ENCODE results near the gene RHOBTB1. TPM values are rescaled to one million over a fixed set of nuclear protein-coding genes. Genes with fewer than 3 reads are reported as not detected.

The RHOBTB1 gene
- total RNA-seq, 1 donor from 2014 or later, result 21.5 TPM

DNA sequence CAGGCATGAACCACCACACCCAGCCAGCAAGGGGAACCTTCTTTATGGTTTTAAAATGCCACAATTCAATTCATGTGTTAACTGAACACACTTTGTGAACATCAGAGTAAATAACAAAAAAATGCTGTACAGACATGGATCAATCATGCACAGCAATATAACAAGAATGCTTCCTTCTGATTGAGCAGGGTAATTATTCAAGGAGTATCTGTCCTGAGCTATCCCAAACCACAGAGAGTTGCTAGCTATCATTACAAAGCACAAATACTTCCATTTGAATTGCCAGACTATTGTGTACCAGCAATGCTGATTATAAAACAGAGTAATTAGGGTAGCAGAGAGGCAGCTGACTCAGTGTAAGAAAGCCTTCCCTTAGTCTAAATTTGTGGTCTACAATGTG lies 11.3 kb upstream of the RHOBTB1 start:
- no peaks in the 10 kb centered on the region for H3K36me3 ChIP-seq
- no peak overlapping the region for H3K4me3 ChIP-seq
- DNase-seq (ENCODE audit: low spot score), result no peak
- Mint-ChIP-seq H3K36me3 (no peaks in the 10 kb centered on the region), H3K4me1 (no peaks in the 10 kb centered on the region), H3K27me3 (ENCODE audit: insufficient read depth, low read depth) (peaks cover 2% of the 10 kb centered on the region), H3K27ac (no peak overlapping the region), H3K4me3 (no peak overlapping the region), H3K9me3 (no peaks in the 10 kb centered on the region)
- no peaks in the 10 kb centered on the region for H4K20me1 ChIP-seq (ENCODE audit: low read depth)
- H3K9ac ChIP-seq, result no peak overlapping the region
- no peak overlapping the region for H3K27ac ChIP-seq
- H3K4me2 ChIP-seq, result no peak overlapping the region
- TF ChIP-seq, protein P1, sequence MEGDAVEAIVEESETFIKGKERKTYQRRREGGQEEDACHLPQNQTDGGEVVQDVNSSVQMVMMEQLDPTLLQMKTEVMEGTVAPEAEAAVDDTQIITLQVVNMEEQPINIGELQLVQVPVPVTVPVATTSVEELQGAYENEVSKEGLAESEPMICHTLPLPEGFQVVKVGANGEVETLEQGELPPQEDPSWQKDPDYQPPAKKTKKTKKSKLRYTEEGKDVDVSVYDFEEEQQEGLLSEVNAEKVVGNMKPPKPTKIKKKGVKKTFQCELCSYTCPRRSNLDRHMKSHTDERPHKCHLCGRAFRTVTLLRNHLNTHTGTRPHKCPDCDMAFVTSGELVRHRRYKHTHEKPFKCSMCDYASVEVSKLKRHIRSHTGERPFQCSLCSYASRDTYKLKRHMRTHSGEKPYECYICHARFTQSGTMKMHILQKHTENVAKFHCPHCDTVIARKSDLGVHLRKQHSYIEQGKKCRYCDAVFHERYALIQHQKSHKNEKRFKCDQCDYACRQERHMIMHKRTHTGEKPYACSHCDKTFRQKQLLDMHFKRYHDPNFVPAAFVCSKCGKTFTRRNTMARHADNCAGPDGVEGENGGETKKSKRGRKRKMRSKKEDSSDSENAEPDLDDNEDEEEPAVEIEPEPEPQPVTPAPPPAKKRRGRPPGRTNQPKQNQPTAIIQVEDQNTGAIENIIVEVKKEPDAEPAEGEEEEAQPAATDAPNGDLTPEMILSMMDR (IDR thresholded peaks at IDR 0.05), result no peak
- TF ChIP-seq EZH2 (IDR thresholded peaks at IDR 0.05) (no peak), EZH2phosphoT487 (IDR thresholded peaks at IDR 0.05) (no peak)
- no peaks in the 10 kb centered on the region for H3K9me3 ChIP-seq (ENCODE audit: low read depth)
- H3K4me1 ChIP-seq, result no peaks in the 10 kb centered on the region
- H3F3A ChIP-seq (ENCODE audit: low read depth), result no peaks in the 10 kb centered on the region
- H3K27me3 ChIP-seq, result no peaks in the 10 kb centered on the region
- H2AFZ ChIP-seq (replicated peaks), result no peak overlapping the region
- H3K79me2 ChIP-seq (ENCODE audit: low read depth), result no peaks in the 10 kb centered on the region

DNA sequence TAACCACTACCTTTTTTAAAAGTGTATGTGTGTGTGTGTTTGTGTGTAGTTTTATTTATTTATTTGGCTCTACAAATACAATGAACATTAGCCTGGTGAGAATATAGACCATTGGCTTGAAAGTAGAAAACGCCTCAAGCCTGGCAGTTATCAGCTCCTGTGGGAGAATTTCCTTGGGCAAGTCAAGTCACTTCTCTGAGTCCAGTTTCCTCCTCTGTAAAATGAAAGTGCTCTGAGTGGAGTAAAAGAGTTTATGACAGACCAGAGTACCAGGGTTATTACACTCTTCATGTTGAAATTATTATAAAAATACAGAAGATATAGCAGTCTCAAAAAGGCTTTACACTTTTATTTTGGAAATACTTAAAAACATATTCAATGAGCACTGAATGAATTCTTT lies 10.1 kb upstream of the RHOBTB1 start:
- Mint-ChIP-seq H3K4me3 (no peak overlapping the region), H3K9me3 (no peaks in the 10 kb centered on the region), H3K36me3 (no peaks in the 10 kb centered on the region), H3K27ac (no peak overlapping the region), H3K27me3 (ENCODE audit: insufficient read depth, low read depth) (peaks cover 2% of the 10 kb centered on the region), H3K4me1 (no peaks in the 10 kb centered on the region)
- no peak overlapping the region for H3K4me2 ChIP-seq
- no peak overlapping the region for H3K9ac ChIP-seq
- TF ChIP-seq, protein P1 (IDR thresholded peaks at IDR 0.05), result no peak
- TF ChIP-seq EZH2phosphoT487 (IDR thresholded peaks at IDR 0.05) (no peak), EZH2 (IDR thresholded peaks at IDR 0.05) (no peak)
- H3K4me3 ChIP-seq, result no peak overlapping the region
- no peak for DNase-seq (ENCODE audit: low spot score)
- H3F3A ChIP-seq (ENCODE audit: low read depth), result no peaks in the 10 kb centered on the region
- H3K9me3 ChIP-seq (ENCODE audit: low read depth), result no peaks in the 10 kb centered on the region
- H3K79me2 ChIP-seq (ENCODE audit: low read depth), result no peaks in the 10 kb centered on the region
- no peaks in the 10 kb centered on the region for H3K36me3 ChIP-seq
- H3K27me3 ChIP-seq, result no peaks in the 10 kb centered on the region
- H3K27ac ChIP-seq, result no peak overlapping the region
- no peak overlapping the region for H2AFZ ChIP-seq (replicated peaks)
- no peaks in the 10 kb centered on the region for H3K4me1 ChIP-seq
- H4K20me1 ChIP-seq (ENCODE audit: low read depth), result no peaks in the 10 kb centered on the region

DNA sequence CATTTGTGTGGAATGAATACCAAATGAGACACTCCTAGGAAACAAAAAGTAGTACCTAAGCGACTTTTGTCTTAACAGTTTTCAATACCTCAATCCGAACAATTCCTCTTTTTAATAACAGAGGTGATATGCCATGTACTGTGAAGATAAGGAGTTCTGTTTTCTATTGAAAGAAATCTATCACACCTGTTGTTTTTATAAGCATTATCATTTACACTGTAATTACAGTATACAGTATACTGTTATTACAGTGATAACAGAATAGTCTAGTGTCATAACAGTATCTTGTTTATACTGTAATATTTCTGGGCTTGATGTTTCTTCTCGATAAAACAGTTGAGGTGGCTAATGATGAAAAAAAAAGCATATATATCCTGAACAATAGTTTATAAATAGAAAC lies 9.4 kb upstream of the RHOBTB1 start:
- no peaks in the 10 kb centered on the region for H3K9me3 Mint-ChIP-seq
- Histone ChIP-seq H3K36me3 (no peaks in the 10 kb centered on the region), H3K27me3 (no peaks in the 10 kb centered on the region), H3K4me3 (no peak overlapping the region), H4K20me1 (ENCODE audit: low read depth) (no peaks in the 10 kb centered on the region), H3K4me2 (no peak overlapping the region), H3K79me2 (ENCODE audit: low read depth) (no peaks in the 10 kb centered on the region), H3K27ac (no peak overlapping the region), H2AFZ (replicated peaks) (no peak overlapping the region), H3K9ac (no peak overlapping the region), H3F3A (ENCODE audit: low read depth) (no peaks in the 10 kb centered on the region), H3K9me3 (ENCODE audit: low read depth) (no peaks in the 10 kb centered on the region), H3K4me1 (no peaks in the 10 kb centered on the region)
- DNase-seq (ENCODE audit: low spot score), result no peak
- no peak overlapping the region for H3K27ac Mint-ChIP-seq
- no peak overlapping the region for H3K4me3 Mint-ChIP-seq
- H3K4me1 Mint-ChIP-seq, result no peaks in the 10 kb centered on the region
- no peak for TF ChIP-seq EZH2 (IDR thresholded peaks at IDR 0.05)
- TF ChIP-seq, protein P1 (IDR thresholded peaks at IDR 0.05), result no peak
- no peak for TF ChIP-seq EZH2phosphoT487 (IDR thresholded peaks at IDR 0.05)
- peaks cover 2% of the 10 kb centered on the region for H3K27me3 Mint-ChIP-seq (ENCODE audit: insufficient read depth, low read depth)
- no peaks in the 10 kb centered on the region for H3K36me3 Mint-ChIP-seq

DNA sequence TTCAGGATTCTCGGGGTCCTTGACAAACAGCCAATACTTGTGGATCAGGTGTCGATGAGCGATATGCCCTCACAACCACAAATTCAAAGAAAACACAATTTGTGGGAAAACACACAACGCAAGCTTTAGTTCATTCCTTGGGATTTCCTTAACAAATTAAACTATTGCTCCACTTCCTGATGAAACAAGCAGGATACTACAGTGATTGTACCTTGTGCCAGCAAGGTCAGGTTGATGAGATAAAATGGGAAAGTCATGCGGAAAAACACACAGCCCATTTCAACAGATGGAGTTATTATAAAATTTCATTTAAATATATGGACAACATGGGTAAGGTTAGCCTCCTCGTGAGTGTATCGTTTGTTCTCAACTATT lies 8.8 kb upstream of the RHOBTB1 start:
- no peaks in the 10 kb centered on the region for H3F3A ChIP-seq (ENCODE audit: low read depth)
- no peaks in the 10 kb centered on the region for H3K27me3 ChIP-seq
- H3K4me1 ChIP-seq, result no peaks in the 10 kb centered on the region
- H3K79me2 ChIP-seq (ENCODE audit: low read depth), result no peaks in the 10 kb centered on the region
- Mint-ChIP-seq H3K4me1 (no peaks in the 10 kb centered on the region), H3K36me3 (no peaks in the 10 kb centered on the region), H3K9me3 (no peaks in the 10 kb centered on the region), H3K27me3 (ENCODE audit: insufficient read depth, low read depth) (peaks cover 2% of the 10 kb centered on the region), H3K27ac (no peak overlapping the region), H3K4me3 (no peak overlapping the region)
- TF ChIP-seq, protein P1 (IDR thresholded peaks at IDR 0.05), result no peak
- TF ChIP-seq EZH2phosphoT487 (IDR thresholded peaks at IDR 0.05) (no peak), EZH2 (IDR thresholded peaks at IDR 0.05) (no peak)
- no peaks in the 10 kb centered on the region for H3K9me3 ChIP-seq (ENCODE audit: low read depth)
- no peak overlapping the region for H3K9ac ChIP-seq
- H3K36me3 ChIP-seq, result no peaks in the 10 kb centered on the region
- H4K20me1 ChIP-seq (ENCODE audit: low read depth), result no peaks in the 10 kb centered on the region
- H3K4me2 ChIP-seq, result no peak overlapping the region
- H2AFZ ChIP-seq (replicated peaks), result no peak overlapping the region
- DNase-seq (ENCODE audit: low spot score), result no peak
- H3K4me3 ChIP-seq, result no peak overlapping the region
- H3K27ac ChIP-seq, result no peak overlapping the region
